Measurements from ENCODE around the gene AGBL1. TPM values are rescaled to one million over a fixed set of nuclear protein-coding genes. Genes with fewer than 3 reads are reported as not detected.

AGBL1 gene
- polyA plus RNA-seq, 1 donor (not counting 4 experiments of a cell fraction or from before 2014, with no cell fraction given): not detected

DNA sequence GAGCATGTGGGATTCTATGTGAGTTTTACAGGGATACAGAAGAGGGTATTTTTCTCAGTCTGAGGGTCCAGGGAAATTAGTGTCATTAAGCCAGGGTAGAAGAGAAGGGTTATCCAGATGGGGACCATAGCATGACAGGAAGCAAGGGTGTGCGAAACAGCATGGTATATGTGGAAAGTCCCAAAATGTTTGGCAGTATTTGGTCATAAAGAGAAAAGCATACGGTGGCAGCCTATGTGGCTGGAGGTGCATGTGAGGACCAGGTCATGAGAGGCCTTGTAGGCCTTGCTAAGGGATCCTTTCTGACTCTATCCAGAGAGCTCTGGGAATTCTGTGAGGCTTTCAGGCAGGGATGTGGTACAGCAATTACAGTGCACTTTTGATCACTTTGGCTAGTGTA lies 411.4 kb downstream of the AGBL1 start:
- H3K9me3 ChIP-seq (ENCODE audit: control insufficient read depth, low read depth, low read length): no peaks in the 10 kb centered on the region
- H4K20me1 ChIP-seq (ENCODE audit: control insufficient read depth, extremely low read depth, insufficient read depth, low read length): no peaks in the 10 kb centered on the region
- H3K27ac ChIP-seq (ENCODE audit: control insufficient read depth, insufficient read depth, low read length): no peak overlapping the region
- no peaks in the 10 kb centered on the region for H3K9me1 ChIP-seq (ENCODE audit: control insufficient read depth, extremely low read depth, insufficient read depth, low read length)
- dilution Hi-C loops (cut with MboI; ENCODE audit: extremely low pct_ligation_motif_present, low sequenced_read_pairs): no loop called here
- no peak overlapping the region for H3K9ac ChIP-seq (ENCODE audit: control insufficient read depth, extremely low read depth, insufficient read depth, low read length)
- H2AFZ ChIP-seq (ENCODE audit: control insufficient read depth, low read length): no peak overlapping the region
- no peaks in the 10 kb centered on the region for H3K79me2 ChIP-seq (ENCODE audit: control insufficient read depth, insufficient read depth, low read length)
- no peak for FAIRE-seq
- no peaks in the 10 kb centered on the region for H3K36me3 ChIP-seq (ENCODE audit: control insufficient read depth in 2 of 2, extremely low read depth in 1 of 2, insufficient read depth in 2 of 2, low read length in 2 of 2)
- no peaks in the 10 kb centered on the region for H3K4me1 ChIP-seq (ENCODE audit: control insufficient read depth, extremely low read depth, insufficient read depth, low read length)
- H3K4me2 ChIP-seq (ENCODE audit: control insufficient read depth, extremely low read depth, insufficient read depth, low read depth, low read length): no peak overlapping the region
- DNase-seq (ENCODE audit: low read depth, low spot score): no peak
- TF ChIP-seq EZH2 (IDR thresholded peaks at IDR 0.05; ENCODE audit: low read length): no peak
- TF ChIP-seq, protein P1, sequence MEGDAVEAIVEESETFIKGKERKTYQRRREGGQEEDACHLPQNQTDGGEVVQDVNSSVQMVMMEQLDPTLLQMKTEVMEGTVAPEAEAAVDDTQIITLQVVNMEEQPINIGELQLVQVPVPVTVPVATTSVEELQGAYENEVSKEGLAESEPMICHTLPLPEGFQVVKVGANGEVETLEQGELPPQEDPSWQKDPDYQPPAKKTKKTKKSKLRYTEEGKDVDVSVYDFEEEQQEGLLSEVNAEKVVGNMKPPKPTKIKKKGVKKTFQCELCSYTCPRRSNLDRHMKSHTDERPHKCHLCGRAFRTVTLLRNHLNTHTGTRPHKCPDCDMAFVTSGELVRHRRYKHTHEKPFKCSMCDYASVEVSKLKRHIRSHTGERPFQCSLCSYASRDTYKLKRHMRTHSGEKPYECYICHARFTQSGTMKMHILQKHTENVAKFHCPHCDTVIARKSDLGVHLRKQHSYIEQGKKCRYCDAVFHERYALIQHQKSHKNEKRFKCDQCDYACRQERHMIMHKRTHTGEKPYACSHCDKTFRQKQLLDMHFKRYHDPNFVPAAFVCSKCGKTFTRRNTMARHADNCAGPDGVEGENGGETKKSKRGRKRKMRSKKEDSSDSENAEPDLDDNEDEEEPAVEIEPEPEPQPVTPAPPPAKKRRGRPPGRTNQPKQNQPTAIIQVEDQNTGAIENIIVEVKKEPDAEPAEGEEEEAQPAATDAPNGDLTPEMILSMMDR (optimal IDR thresholded peaks at IDR 0.05 in 1 of 3, IDR thresholded peaks at IDR 0.05 in 1 of 3, conservative IDR thresholded peaks at IDR 0.05 in 1 of 3; ENCODE audit: extremely low read depth in 1 of 3, insufficient read depth in 2 of 3, low read length in 3 of 3): no peak
- no peak overlapping the region for H3K4me3 ChIP-seq (ENCODE audit: control insufficient read depth in 2 of 3, extremely low read depth in 1 of 3, insufficient read depth in 2 of 3, low read depth in 1 of 3, low read length in 3 of 3)
- H3K27me3 ChIP-seq (ENCODE audit: control insufficient read depth, extremely low read depth, insufficient read depth, low read length): no peaks in the 10 kb centered on the region

DNA sequence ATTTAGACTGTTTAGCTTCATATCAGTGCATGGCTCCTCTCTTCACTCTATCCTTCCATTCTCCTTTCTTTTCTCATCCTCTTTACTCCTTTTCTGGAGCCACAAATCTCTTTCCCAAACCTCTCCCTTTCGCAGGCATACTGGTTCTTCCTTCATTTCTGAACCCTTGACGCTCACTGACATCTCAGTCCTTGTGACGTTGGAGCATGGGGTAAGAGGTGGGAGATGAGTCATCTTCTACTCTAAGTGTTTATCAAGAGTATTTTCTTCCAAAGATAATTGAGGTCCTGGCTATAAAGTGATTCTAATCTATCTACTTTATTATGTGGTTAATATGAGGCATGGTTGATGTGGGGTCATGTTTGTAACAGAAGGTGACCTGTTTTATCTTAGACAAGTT lies 414.2 kb downstream of the AGBL1 start:
- Histone ChIP-seq H3K4me2 (ENCODE audit: control insufficient read depth, extremely low read depth, insufficient read depth, low read depth, low read length) (no peak overlapping the region), H4K20me1 (ENCODE audit: control insufficient read depth, extremely low read depth, insufficient read depth, low read length) (no peaks in the 10 kb centered on the region), H3K27me3 (ENCODE audit: control insufficient read depth, extremely low read depth, insufficient read depth, low read length) (no peaks in the 10 kb centered on the region), H3K4me3 (ENCODE audit: control insufficient read depth in 2 of 3, extremely low read depth in 1 of 3, insufficient read depth in 2 of 3, low read depth in 1 of 3, low read length in 3 of 3) (no peak overlapping the region), H3K79me2 (ENCODE audit: control insufficient read depth, insufficient read depth, low read length) (no peaks in the 10 kb centered on the region), H2AFZ (ENCODE audit: control insufficient read depth, low read length) (no peak overlapping the region), H3K9ac (ENCODE audit: control insufficient read depth, extremely low read depth, insufficient read depth, low read length) (no peak overlapping the region), H3K9me1 (ENCODE audit: control insufficient read depth, extremely low read depth, insufficient read depth, low read length) (no peaks in the 10 kb centered on the region), H3K9me3 (ENCODE audit: control insufficient read depth, low read depth, low read length) (no peaks in the 10 kb centered on the region), H3K27ac (ENCODE audit: control insufficient read depth, insufficient read depth, low read length) (no peak overlapping the region), H3K36me3 (ENCODE audit: control insufficient read depth in 2 of 2, extremely low read depth in 1 of 2, insufficient read depth in 2 of 2, low read length in 2 of 2) (no peaks in the 10 kb centered on the region), H3K4me1 (ENCODE audit: control insufficient read depth, extremely low read depth, insufficient read depth, low read length) (no peaks in the 10 kb centered on the region)
- FAIRE-seq (no peak), DNase-seq (ENCODE audit: low read depth, low spot score) (no peak)
- dilution Hi-C loops (cut with MboI; ENCODE audit: extremely low pct_ligation_motif_present, low sequenced_read_pairs): no loop called here
- TF ChIP-seq, protein P1 (optimal IDR thresholded peaks at IDR 0.05 in 1 of 3, IDR thresholded peaks at IDR 0.05 in 1 of 3, conservative IDR thresholded peaks at IDR 0.05 in 1 of 3; ENCODE audit: extremely low read depth in 1 of 3, insufficient read depth in 2 of 3, low read length in 3 of 3): no peak
- TF ChIP-seq EZH2 (IDR thresholded peaks at IDR 0.05; ENCODE audit: low read length): no peak
